ENCODE results near the gene KCTD6.

GRCh38 chr3:58529516-58530353 lies 37.8 kb downstream of the KCTD6 start:
- no peak for TF ChIP-seq CTCF (IDR thresholded peaks at IDR 0.05; ENCODE audit: insufficient read depth, low read length)
- TF ChIP-seq SPI1 (IDR thresholded peaks at IDR 0.05; ENCODE audit: borderline replicate concordance, low read depth), result no peak
- no peak for TF ChIP-seq GABPA (IDR thresholded peaks at IDR 0.05; ENCODE audit: low read depth)
- TF ChIP-seq, protein P1, sequence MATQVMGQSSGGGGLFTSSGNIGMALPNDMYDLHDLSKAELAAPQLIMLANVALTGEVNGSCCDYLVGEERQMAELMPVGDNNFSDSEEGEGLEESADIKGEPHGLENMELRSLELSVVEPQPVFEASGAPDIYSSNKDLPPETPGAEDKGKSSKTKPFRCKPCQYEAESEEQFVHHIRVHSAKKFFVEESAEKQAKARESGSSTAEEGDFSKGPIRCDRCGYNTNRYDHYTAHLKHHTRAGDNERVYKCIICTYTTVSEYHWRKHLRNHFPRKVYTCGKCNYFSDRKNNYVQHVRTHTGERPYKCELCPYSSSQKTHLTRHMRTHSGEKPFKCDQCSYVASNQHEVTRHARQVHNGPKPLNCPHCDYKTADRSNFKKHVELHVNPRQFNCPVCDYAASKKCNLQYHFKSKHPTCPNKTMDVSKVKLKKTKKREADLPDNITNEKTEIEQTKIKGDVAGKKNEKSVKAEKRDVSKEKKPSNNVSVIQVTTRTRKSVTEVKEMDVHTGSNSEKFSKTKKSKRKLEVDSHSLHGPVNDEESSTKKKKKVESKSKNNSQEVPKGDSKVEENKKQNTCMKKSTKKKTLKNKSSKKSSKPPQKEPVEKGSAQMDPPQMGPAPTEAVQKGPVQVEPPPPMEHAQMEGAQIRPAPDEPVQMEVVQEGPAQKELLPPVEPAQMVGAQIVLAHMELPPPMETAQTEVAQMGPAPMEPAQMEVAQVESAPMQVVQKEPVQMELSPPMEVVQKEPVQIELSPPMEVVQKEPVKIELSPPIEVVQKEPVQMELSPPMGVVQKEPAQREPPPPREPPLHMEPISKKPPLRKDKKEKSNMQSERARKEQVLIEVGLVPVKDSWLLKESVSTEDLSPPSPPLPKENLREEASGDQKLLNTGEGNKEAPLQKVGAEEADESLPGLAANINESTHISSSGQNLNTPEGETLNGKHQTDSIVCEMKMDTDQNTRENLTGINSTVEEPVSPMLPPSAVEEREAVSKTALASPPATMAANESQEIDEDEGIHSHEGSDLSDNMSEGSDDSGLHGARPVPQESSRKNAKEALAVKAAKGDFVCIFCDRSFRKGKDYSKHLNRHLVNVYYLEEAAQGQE (IDR thresholded peaks at IDR 0.05; ENCODE audit: insufficient replicate concordance, low read depth), result no peak

Data from HL-60 (cell line).